ENCODE measurements around the gene MOB3A.
"Not testable (repeated sequence)": the region's sequence is repeated elsewhere in the genome, so short reads cannot be mapped to it uniquely, and the experiment has no call there.

MOB3A gene

DNA sequence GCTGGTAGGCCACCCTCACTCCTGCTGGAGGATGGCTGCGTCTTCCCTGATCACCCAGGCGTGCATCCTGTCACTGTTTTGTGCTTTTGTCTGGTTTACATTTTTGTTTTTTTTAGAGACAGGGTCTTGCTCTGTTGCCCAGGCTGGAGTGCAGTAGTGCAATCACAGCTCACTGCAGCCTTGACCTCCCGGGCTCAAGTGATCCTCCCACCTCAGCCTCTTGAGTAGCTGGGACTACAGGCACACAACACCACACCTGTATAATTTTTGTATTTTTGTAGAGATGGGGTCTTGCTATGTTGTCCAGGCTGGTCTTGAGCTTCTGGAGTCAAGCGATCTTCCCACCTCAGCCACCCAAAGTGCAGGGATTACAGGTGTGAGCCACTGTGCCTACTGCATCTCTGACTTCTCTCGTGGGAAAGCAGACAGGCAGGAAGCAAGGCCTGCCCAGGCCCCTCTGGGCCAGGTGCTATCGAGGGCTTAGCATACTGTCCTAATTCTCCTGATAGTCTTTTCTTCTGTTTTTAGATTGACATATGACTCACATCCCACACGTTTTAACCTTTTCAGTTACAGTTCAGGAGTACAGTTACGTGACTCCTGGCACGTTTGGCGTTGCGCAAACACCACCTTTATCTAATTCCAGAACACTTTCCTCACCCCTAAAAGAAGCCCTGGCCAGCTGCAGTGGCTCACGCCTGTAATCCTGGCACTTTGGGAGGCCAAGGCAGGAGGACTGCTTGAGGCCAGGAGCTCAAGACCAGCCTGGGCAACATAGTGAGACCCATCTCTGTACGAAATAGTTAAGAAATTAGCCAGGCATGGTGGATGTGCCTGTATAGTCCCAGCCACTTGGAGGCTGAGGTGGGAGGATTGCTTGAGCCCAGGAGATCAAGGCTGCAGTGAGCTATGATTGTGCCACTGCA, 9.2 kb downstream of the MOB3A start:
- H3K27ac ChIP-seq = peak overlapping the region in 20 of 21 experiments; percentile 7 to 97 (median 70)
- H3K4me3 ChIP-seq = not testable (repeated sequence)

DNA sequence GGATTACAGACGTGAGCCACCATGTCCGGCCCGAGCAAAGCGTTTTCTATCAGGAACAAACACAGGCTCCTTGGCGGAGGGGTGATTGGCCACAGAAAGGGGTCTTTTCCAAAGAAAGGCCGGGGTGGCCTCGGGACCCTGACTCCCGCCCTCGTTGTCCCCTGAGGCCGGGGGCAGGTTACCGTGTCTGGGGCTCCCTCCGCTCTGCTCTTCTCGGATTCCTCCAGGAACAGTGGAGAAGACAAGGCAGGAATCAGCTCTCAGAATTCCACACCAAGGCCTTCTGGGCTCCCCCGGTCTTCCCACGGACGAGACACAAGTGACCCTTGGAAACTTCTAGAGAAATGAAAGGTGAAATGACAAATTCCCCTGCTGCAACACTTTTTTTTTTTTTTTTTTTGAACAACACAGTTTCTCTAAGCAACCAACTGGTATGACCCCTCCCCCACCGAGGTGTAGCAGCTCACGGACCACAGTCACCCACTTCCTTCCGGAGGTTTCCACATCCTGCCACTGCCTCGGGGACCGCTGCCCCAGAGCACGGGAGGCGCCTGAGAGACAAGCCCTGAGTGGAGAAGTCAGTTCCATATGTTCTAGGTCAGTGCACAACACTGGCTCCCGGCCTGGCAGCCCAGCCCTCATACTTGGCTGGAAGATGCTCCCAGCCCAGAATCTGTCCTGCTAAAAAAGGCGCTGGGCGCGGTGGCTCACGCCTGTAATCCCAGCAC, 11.0 kb downstream of the MOB3A start:
- Histone ChIP-seq H3K4me3 (peak overlapping the region; percentile 29 to 50 (median 43)), H3K27ac (peak overlapping the region in 20 of 21 experiments; percentile 51 to 97 (median 80))

DNA sequence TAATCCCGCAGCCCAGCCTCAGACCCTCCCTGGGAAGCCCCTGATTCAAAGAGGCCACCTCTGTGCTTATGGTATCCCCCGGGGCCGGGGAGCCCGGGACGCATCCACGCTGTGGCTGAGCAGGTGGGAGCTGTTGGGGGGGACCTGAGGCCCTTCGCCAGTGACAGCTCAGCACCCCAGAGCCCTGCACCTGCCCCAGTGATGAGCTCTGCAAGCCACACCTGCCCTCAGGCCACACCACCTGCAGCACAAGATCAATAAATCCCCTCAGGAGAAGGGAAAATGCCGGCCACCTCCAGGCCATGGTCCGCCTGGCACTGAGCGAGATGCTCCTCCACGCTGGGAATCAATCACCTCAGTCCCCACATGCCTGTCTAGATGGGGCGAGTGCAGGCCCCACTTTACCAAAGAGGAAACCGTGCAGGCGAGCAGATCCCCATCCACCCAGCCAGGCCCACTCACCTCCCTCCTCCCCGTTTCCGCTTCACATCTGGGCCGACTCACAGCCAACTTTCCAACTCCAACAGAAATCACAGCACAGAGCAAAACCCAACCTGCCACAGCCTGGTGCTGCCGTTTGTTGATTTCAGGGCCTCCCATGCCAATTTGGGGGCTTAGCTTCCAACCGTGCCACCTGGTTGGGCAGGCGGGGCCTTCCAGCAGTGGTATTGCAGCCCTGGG, 12.8 kb downstream of the MOB3A start:
- peak overlapping the region in 20 of 21 experiments; percentile 3 to 97 (median 80) for H3K27ac ChIP-seq
- peak overlapping the region; percentile 29 to 50 (median 43) for H3K4me3 ChIP-seq

DNA sequence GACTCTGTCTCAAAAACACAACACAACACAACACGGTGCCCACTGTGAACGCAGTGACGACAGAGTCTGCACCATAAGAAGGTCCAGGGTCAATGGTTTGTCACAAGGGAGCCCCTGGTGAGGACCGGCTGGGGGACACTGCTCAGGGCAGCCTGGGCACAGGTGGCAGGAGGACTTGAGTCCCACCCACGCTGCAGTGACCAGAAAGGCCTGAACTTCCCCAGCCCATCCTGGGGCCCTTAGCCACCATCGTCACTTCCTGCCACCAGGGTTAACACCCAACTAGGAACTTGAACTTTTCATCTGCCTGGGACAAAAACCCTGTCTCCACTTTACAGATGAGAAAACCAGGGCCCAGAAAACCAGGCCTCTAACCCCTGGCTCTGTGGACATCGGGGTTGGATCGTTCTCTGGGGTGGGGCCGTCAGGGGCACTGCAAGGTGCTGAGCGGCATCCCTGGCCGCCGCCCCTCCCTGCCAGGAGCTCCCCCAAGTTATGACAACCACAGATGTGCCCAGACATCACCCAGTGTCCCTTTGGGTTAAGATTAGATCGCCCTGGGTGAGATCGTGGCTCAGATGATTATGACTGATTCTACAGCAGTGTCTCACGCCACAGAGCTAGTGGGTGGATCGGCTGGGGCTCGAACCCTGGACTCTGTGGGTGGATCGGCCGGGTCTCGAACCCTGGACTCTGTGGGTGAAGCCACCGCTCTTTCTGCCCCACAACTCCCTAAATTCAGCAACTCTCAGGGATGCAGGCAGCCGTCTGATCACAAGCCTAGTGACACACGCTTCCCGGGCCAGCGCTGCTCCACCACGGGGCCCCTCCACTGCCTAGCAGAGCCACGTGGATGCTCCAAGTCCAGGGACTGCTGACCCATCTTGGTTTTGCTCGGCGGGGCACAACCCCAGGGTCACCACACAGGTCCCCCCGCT, 14.0 kb downstream of the MOB3A start:
- peak overlapping the region in 18 of 21 experiments; percentile 2 to 97 (median 80) for H3K27ac ChIP-seq

DNA sequence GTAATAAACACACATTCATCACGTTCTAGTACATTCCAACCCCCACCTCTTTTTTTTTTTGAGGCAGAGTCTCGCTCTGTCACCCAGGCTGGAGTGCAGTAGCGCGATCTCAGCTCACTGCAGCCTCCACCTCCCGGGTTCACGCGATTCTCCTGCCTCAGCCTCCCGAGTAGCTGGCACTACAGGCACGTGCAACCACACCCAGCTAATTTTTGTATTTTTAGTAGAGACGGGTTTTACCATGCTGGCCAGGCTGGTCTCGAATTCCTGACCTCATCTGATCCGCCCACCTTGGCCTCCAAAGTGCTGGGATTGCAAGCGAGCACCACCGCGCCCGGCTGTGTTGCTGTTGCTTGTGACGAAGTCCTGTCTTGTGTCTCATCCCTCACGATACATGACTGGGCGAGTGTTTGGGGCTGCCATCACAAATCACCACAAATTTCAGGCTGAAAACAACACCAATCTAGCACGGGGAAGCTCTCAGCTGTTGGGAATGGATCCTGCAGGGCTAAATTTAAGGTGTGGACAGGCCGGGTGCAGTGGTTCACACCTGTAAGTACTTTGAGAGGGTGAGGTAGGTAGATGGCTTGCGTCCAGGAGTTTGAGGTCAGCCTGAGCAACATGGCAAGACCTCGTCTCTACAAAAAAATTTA, 15.7 kb downstream of the MOB3A start:
- Histone ChIP-seq H3K27ac (peak overlapping the region in 7 of 21 experiments; percentile 11 to 97 (median 87)), H3K4me3 (no peak overlapping the region)

More for the DNA sequence above, 14.0 kb downstream of the MOB3A start:
- peak overlapping the region; percentile 11 to 50 (median 43) for H3K4me3 ChIP-seq

DNA sequence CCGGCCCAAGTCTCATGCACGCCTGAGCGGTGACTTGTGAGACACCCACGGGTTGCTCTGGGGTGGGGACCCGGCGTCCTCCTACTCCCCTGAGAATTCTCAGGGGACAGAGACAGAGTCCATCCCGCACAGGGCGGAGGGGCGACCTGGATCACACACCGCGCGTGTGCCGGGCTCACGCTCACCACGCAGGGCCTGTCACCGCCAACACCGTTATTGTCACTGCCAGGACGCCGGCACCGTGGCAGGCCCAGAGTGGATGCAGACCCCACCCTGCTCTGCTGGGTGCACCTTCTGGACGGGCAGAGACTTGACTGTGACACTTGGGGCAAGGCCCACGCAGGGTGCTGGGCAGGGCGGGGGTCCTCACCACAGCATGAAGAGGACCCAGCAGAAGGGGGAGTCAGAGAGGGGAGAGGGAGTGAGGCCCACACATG, 16.2 kb downstream of the MOB3A start:
- no peak overlapping the region for H3K4me3 ChIP-seq
- peak overlapping the region in 5 of 21 experiments; percentile 4 to 94 (median 18) for H3K27ac ChIP-seq

DNA sequence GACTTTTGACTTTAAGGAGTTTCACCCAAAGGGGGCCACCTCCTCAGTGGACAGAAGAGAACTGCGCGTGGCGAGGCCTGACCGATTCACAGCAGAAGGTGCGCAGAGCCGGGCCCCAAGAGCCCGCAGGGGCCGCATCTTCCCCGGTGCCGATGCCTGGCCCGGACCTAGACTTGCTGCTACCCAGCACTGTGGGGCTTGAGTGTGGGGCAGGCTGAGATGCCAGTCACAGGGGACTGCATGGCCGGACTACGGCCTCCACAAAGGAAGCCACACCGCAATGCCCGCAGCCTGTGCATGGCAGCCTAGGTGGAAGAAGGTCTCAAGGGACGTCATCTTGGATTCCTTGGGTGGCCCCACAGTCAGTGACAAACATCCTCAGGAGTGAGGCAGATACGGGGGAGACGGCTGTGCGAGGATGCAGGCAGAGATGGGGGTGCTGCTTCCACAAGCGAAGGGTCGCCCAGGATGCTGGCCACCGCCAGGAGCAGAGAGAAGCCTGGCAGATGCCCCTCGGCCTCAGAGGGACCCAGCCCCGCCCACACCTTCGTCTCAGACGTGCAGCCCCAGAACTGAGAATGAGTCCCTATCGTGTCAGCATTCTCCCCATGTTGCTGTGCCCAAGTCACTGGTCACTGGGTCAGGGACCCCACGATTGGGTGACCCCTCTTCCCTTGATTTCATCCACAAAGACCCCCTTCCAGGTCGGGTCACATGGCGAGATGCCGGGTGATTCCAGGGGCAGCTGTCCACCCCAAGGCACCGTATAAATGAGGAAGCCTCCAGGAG, 16.9 kb downstream of the MOB3A start:
- peak overlapping the region in 2 of 21 experiments; percentile 4 to 11 for H3K27ac ChIP-seq
- no peak overlapping the region for H3K4me3 ChIP-seq

DNA sequence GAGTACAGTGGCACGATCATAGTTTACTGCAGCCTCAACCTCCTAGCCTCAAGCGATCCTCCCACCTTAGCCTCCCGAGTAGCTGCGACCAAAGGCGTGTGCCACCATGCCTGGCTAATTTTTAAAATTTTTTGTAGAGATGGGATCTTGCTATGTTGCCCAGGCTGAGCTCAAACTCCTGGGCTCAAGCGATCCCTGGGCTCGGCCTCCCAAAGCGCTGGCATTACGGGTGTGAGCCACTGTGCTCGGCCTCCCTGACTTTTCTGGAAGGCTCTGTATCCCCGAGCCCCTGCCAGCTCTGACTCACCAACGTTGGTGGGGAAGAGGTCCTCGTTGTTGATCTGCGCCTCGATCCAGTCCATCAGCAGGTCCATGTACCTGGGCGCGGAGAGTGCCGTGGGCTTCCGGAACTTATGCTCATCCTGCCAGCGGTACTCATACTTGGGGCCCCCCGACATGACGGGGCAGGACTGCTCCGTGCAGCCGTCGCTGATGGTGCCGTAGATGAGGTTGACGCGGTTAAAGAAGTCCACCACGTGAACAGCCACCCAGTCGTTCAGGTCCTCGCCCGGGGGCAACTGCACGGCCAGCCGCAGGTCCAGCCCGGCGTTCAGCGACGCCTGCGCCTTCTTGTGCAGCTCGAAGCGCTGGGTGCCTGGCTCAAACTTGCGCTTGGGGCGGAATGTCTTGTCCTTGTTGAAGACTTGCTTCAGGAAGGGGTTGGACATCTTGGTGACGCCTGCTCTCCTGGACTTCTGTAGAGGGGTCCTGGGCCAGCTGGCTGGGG, 18.1 kb downstream of the MOB3A start:
- H3K27ac ChIP-seq = no peak overlapping the region
- no peak overlapping the region for H3K4me3 ChIP-seq

DNA sequence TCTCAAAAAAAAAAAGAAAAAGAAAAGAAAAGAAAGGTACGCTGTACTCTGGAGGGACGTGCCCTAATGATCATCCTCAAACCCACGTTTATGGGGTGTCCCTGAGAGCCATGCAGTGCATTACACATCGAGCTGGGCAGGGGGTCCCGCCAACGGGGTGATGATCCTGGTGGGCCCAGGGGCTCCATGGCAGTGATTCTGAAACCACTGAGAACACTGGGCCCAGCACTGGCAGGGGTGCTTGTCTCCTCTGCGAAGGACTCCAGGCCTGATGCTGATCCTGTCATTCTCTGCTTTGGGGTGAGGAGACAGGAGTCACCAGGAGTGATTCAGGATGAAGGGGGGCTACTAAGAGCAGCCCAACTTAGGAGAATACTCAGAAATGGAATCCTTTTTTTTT, 18.7 kb downstream of the MOB3A start:
- no peak overlapping the region for H3K4me3 ChIP-seq
- H3K27ac ChIP-seq = no peak overlapping the region

DNA sequence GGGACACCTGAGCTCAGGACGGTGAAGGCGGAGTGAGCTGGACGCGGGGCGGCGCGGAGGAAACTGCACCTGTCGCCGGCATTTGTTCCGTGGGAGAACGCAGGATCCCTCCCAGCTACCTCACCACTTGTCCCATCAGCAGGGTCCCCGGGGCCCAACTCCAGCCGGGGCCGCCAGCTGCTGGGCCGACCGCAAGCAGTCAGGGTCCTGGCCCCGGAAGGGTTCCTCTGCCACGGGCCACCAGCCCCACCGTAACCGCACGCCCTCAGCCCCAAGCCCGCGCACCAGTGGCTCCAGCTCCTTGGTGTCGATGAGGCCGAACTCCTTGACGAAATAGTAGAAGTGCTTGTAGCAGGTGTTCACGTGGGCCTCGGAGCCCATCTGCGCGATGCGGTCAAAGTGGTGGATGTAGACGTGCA, 19.6 kb downstream of the MOB3A start:
- H3K27ac ChIP-seq = no peak overlapping the region

DNA sequence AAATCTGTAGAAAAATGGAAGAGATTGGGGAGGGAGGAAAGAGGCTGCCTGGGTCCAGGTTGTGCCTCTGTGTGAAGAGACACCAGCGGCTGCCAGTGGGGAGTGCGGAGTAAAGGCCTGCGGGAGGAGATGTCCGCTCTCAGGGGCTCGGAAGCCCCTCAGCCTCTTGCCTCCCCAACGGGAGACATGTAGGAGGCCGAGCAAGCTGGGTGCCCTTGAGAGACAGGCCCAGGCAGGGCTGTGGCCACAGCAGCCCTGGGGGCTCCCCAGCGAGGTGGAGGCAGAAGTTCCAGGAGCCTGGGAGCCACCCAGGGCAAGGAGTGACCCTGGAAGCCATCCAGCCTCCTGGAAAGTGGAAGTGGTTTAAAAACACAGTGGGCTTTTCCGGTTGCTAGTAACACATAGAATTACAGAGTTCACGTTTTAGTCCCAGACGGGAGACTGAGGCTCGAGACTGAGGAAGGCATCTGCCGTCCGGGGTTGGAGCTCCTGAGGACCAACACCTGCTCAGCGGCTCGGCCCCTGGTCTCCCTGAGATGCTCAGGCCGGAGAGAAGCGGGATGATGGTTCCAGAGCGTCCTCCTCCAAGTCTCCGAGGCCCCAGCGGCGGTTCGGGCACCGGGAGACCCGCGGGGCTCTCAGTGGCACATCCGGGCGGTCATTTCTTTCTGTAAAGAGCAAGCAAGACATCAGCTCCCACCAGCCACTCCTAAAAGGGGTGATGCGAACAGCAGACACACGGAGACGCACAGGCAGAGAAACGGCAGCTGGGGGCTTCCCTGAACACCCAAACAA, 23.2 kb downstream of the MOB3A start:
- Histone ChIP-seq H3K27ac (peak overlapping the region in 1 of 21 experiments; percentile 52), H3K4me3 (no peak overlapping the region)

More for the DNA sequence above, 19.6 kb downstream of the MOB3A start:
- no peak overlapping the region for H3K4me3 ChIP-seq

DNA sequence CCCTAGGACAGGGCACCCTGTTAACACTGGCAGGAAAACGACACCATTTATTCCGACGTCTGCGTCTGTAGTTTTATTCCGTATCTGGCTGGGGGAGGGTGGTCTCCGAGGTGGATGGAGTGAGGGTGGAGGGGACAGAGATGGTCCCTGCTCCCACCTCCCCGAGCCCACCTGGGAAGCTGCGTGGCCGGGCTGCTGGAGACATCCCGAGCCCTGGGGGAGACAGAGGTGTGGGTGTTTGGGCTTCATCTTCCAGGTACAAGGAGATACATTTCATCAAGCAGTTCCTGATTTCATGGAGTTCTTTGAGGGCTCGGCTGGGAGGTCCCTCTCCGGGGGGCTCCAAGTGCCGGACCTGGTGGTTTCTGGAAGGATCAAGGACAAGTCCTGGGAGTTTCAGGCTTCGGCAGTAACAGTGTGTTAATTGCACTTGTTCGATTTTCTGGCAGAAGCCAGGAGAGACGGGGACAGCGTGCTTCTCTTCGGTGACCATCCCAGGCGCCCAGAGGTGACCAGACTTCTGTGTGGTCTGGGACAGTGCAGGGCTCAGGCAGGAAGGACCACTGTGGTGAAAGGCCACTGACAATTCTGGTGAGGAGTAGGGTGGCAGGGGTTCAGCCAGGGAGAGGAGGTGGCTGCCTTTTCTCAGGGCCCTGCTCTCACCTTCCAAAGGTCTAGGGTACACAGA, 25.0 kb downstream of the MOB3A start:
- H3K4me3 ChIP-seq = no peak overlapping the region
- H3K27ac ChIP-seq = peak overlapping the region in 1 of 21 experiments; percentile 7

DNA sequence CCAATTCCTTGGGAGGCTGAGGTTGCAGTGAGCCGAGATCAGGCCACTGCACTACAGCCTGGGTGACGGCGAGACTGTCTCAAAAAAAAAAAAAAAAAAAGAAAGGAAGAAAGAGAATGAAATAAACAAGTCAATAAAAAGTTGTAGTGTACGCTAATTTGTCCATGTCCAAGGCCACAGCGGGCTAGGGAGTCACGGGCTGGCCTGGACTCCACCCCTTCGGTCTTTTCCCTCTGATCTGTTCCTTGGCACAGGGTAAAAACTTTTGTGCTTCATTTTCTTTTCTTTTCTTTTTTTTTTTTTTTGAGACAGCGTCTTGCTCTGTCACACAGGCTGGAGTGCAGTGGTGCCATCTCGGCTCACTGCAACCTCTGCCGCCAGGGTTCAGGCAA, 25.7 kb downstream of the MOB3A start:
- H3K4me3 ChIP-seq = no peak overlapping the region
- peak overlapping the region in 1 of 21 experiments; percentile 40 for H3K27ac ChIP-seq

DNA sequence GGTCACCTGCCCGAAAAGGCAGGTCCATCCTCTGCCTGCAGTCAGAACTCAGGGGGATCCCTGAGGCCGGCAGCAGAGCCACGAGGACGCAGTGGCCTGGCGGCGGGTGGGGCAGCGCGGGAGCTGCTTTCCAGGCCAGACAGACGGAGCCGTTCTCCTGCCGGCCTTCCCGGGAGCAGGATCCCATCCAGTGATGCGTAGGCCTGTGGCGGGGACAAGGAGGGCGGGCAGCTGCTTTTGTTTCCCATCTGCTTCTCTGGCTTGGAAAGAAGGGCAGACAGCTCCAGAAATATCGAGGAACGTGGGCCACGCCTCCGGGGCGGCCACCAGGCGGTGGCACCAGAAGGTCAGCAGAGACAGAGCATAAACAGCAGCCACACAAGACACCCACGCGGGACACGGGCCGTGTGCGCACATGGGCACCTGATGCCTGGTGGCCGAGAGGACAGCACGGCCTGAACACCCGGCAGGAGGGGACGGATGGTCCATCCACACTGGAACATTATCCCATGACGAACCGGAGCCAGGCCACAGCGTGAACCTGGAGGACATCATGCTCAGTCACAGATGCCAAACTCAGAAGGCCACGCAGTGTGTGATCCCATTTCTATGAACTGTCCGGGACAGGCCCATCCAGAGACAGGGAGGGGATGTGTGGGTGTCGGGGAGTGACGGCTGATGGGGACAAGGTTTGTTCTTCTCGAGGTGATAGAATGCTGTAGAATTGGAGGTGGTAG, 31.2 kb downstream of the MOB3A start:
- no peak overlapping the region for H3K4me3 ChIP-seq
- H3K27ac ChIP-seq = peak overlapping the region in 11 of 21 experiments; percentile 10 to 74 (median 50)

DNA sequence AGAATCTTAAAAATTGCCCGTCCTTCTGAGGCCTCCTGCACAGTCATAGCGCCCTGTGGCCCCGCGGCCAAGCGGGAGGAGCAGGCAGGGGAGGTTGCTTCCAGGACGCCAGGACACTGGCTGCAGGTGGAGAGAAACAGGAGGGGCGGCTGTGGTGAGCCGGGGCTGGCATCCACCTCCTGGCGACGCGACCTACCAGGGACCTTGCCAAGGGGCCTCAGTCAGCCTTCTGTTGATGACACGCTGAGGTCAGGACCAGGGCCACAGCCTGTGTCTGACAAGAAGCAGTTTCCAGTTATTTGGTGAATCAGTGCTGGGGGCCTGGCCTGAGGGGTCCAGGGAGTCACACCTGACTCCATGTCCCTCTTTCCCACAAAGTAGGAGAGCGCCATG, 31.7 kb downstream of the MOB3A start:
- no peak overlapping the region for H3K4me3 ChIP-seq

More for the DNA sequence above, 31.7 kb downstream of the MOB3A start:
- H3K27ac ChIP-seq = peak overlapping the region in 11 of 21 experiments; percentile 10 to 74 (median 50)

All from skin epidermis (tissue), 12 donors.